GM21367 (cell line): Measurements from ENCODE around the gene CIAO2B.
"Not testable (repeated sequence)": the region's sequence is repeated elsewhere in the genome, so short reads cannot be mapped to it uniquely, and the experiment has no call there.

Experiments
- ATAC-seq: cut with Tn5 transposase; IDR thresholded peaks from one replicate; pipeline ENCODE4 v1.9.1; 2021; ENCODE audit not compliant: unreplicated experiment

CIAO2B gene

GRCh38 chr16:66956154-66956457 is 21.9 kb upstream of the CIAO2B start:
- ATAC-seq: not testable (repeated sequence)

DNA sequence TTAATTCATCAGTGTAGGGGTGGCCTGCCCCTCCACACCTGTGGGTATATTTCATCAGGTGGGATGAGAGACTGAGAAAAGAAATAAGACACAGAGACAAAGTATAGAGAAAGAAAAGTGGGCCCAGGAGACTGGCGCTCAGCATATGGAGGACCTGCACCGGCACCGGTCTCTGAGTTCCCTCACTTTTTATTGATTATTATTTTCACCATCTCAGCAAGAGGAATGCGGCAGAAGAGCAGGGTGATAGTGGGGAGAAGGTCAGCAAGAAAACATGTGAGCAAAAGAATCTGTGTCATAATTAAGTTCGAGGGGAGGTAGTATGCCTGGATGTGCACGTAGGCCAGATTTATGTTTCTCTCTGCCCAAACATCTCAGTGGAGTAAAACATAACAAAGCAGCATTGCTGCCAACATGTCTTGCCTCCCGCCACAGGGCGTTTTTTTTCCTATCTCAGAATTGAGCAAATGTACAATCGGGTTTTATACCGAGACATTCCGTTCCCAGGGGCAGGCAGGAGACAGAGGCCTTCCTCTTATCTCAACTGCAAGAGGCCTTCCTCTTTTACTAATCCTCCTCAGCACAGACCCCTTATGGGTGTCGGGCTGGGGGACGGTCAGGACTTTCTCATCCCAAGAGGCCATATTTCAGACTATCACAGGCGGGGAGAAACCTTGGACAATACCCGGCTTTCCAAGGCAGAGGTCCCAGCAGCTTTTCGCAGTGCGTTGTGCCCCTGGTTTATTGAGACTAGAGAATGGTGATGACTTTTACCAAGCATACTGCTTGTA is 21.4 kb upstream of the CIAO2B start:
- ATAC-seq: not testable (repeated sequence)

- ATAC-seq: no peak
Measured at GRCh38 chr16:66954097-66954659, 20.0 kb upstream of the CIAO2B start.

DNA sequence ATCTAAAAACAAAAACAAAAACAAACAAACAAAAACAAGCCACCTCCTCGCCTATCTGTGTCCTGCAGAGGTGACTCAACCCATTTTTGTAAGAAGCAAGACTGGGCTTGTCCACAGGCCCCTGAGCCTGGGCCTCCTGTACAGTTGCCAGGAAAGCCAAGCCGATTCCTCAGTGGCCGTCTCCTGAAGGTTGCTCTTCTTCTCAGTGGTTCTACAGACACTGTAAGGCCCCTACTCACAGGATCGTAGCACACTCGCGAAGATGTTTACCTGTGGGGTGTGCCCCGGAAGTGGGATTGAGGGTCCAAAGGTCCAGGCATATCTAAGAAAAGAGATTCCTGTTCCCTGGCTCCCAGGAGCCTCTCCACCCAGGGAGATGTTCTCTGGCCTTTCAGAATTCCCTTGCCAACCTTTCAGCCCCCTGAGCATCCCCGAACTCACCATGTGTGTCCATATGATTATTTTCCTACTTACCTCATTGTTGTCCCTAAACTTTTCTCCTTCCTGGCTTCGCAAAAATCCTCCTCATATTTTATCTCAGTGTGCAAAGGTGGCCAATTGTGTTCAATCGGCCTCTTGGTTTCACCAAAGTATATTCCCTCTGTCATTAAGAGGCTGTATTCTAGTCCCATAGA is 19.4 kb upstream of the CIAO2B start:
- ATAC-seq: no peak

DNA sequence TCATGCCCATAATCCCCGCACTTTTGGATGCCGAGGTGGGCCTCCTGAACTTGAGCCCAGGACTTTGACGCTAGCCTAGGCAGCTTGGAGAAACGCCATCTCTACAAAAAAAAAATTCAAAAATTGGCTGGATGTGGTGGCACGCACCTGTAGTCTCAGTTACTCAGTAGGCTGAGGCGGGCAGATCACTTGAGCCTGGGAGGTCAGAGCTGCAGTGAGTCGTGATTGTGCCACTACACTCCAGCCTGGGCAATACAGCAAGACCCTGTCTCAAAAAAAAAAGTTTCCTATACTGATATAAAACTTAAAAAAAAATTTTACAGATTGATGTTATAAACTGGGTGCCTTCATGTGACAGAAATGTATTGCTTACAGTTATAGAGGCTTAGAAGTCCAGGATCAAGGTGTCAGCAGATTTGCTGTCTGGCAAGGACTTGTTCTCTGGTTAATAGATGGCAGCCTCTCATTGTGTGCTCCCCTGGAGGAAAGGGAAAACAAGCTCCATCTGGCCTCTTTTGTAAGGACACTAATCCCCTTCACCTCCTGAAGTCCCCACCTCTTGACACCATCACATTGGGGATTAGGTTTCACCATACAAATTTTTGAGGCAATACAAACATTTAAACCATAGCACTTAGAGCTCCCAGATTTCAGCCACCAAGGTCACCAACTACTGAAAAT is 18.4 kb upstream of the CIAO2B start:
- no peak for ATAC-seq

GRCh38 chr16:66950971-66951790 is 17.0 kb upstream of the CIAO2B start:
- ATAC-seq: no peak

DNA sequence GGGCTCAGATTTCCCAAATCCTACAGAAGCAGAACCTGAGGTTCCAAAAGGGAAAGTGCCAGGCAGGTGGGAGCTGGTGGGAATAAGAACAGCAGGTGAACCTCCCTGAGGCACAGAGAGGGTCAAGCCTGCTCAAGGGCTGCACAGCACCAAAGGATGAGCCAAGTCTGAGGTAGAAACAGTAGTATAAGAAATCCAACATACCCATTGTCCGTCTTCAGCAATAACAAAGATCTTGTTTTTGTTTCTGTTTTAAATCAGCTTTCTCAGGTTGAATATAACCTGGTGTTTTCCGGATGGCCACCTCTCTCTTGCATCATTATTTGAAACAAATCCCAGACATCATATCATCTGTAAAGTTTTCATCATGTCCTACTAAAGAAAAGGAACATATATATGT is 16.2 kb upstream of the CIAO2B start:
- no peak for ATAC-seq

- no peak for ATAC-seq
Measured at GRCh38 chr16:66949472-66949871, 15.3 kb upstream of the CIAO2B start.

DNA sequence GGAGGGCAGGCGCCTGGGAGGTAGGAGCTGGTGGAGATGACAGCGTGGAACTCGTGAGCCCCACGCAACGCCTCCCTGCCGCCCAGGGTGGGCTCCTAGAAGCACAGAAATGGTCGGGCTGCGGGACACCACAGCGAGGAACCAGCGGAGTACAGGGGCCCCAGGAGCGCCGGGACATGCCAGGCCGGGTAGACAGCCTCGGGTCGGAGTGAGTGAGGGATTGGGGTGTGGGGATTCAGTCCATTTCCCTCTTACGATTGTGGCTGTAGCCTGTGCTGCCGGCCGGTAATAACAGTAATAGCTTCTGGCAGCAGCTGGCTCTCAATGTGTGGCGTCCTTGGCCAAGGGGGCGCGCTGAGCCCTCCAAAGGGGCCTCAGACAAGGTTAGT is 14.6 kb upstream of the CIAO2B start:
- no peak for ATAC-seq

DNA sequence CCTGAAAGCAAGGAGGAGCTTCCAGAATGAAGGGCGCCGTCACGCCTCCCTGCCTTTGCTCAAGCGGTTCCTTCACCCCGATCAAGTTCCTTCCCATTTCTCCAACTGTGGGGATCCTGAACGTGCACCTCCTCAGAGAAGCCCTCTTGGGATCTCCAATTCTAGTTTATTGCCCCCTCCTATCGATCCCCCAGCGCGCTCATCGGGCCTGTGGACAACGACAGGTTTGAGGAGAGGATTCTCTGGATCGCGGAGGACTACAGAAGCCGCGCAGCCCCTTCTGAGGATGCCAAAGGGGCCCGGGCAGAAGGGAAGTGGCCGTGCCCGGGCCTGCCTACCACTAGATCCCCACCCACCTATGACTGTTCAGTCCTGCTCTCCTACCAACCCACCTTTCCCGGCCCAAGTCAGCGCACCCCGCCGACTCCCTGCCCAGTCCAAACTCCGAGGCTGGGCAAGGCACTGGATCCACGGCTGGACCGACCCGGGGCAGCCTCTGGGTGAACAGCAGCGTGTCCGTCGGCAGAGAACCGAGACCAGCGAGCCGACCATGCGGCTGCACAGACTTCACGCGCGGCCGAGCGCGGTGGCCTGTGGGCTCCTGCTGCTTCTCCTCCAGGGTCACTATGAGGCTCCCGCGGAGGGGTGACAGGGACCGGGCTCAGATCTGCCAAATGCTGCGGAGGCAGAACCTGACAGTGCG is 14.1 kb upstream of the CIAO2B start:
- ATAC-seq: no peak

GRCh38 chr16:66947302-66948065 is 13.3 kb upstream of the CIAO2B start:
- ATAC-seq: peak; percentile 46

DNA sequence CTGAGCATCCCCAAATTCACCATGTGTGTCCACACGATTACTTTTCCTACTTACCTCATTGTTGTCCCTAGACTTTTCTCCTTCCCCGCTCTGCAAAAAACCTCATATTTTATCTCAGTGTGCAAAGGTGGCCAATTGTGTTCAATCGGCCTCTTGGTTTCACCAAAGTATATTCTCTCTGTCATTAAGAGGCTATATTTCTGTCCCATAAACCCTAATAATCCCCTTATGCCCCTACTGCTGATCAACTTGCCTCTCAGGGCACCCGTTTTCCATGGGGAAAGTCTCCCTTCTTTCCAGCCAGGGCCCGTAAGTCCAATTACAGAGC is 12.7 kb upstream of the CIAO2B start:
- ATAC-seq: no peak

GRCh38 chr16:66946541-66946940 is 12.3 kb upstream of the CIAO2B start:
- no peak for ATAC-seq

GRCh38 chr16:66945939-66946338 is 11.7 kb upstream of the CIAO2B start:
- no peak for ATAC-seq

DNA sequence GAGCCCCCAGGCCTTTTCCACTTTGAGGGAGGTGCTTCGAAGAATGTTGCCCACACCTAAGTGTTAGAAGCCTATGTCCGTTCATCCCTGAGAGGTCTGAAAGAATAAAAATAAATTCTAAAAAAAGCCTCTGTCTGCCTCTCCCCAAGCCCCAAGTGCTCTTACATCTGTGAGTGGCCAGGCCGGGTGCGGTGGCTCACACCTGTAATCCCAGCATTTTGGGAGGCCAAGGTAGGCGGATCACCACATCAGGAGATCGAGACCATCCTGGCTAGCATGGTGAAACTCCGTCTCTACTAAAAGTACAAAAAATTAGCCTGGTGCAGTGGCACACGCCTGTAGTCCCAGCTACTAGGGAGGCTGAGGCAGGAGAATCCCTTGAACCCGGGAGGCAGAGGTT is 10.8 kb upstream of the CIAO2B start:
- ATAC-seq: not testable (repeated sequence)

DNA sequence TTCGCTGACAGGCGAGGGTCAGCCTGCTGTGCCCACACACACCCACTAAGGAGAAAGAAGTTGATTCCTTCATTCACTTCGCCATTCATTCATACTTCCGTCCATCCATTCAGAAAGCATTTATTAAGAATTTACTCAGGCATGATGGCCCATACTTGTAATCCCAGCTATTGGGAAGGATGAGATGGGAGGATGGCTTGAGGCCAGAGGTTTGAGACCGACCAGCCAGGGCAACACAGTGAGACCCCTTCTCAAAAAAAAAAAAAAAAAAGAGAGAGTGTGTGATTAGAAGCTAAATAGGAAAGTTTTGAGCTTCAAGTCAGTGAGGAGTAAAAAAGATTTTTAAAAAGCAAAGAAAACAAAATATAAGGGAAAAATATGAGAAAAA is 9.8 kb upstream of the CIAO2B start:
- no peak for ATAC-seq

DNA sequence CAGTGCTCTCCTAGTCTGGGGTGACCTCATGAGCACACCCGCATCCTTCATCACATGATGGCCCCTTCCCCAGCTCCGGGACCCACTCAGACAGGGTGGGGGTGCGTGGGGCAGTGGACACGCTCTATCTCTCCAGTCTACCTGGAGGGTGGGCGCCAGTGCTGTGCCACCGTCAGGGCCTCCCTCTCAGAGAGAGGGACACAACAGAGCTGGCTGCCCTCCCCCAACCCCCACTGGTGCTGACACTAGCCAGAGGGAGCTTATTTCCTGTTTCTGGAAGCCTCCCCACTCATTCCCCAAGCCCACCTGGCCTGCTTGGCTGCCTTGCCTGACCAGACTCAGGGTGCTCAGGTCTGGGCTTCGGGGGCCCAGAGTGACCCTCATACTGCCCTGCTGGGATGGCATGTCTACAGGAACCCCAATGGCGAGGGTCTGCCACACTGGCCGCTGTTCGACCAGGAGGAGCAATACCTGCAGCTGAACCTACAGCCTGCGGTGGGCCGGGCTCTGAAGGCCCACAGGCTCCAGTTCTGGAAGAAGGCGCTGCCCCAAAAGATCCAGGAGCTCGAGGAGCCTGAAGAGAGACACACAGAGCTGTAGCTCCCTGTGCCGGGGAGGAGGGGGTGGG is 9.3 kb upstream of the CIAO2B start:
- no peak for ATAC-seq

GRCh38 chr16:66942981-66943380 is 8.8 kb upstream of the CIAO2B start:
- ATAC-seq: no peak

GRCh38 chr16:66940236-66940635 is 6.0 kb upstream of the CIAO2B start:
- no peak for ATAC-seq

DNA sequence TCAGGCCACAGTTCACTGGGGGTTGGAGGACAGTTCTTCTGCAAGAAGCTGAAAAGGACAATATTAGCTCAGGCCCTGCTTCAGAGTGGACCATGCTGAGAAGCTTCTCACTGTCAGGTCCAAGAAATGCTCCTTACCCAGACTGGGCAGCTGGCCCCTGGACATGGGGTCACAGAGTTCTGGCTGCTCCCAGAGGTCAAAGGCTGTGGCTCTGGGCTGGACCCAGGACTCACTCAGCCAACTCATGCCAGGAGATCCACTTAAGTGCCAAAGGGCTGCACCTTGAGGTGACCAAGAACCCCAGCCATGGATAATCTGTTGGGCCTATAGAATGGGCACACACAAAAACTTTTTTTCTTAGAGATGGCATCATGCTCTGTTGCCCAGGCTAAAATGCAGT is 5.2 kb upstream of the CIAO2B start:
- ATAC-seq: no peak
